ENCODE measurements around the gene TEX22. TPM values are rescaled to one million over a fixed set of nuclear protein-coding genes. Genes with fewer than 3 reads are reported as not detected.

TEX22 gene
- total and polyA plus RNA-seq, 2 donors (not counting 1 experiment from before 2014, with no cell fraction given): 0.05 to 0.33 TPM

GRCh38 chr14:105363847-105364708 is 34.3 kb upstream of the TEX22 start:
- H3K27ac ChIP-seq (ENCODE audit: insufficient read depth, low read length): no peak overlapping the region
- no peak overlapping the region for H2AFZ ChIP-seq (ENCODE audit: low read length)
- H3K4me1 ChIP-seq (ENCODE audit: control insufficient read depth, extremely low read depth, insufficient read depth, low read length): peaks cover 2% of the 10 kb centered on the region
- peak; percentile 39 to 73 for DNase-seq (ENCODE audit: low read depth in 2 of 2)
- H3K79me2 ChIP-seq (ENCODE audit: control insufficient read depth, insufficient read depth, low read length): no peaks in the 10 kb centered on the region
- peaks cover 5% of the 10 kb centered on the region for H3K36me3 ChIP-seq (ENCODE audit: control insufficient read depth, insufficient read depth, low read length)
- peak overlapping the region; percentile 38 for H3K4me2 ChIP-seq (ENCODE audit: extremely low read depth, insufficient read depth, low read length)
- peak overlapping the region in 1 of 4 experiments; percentile 33 for H3K4me3 ChIP-seq (replicated peaks in 1 of 4; ENCODE audit: control extremely low read depth in 1 of 4, insufficient read depth in 1 of 4, low read depth in 3 of 4, low read length in 4 of 4)
- TF ChIP-seq EZH2 (IDR thresholded peaks at IDR 0.05; ENCODE audit: low read length, missing control alignments): no peak
- TF ChIP-seq CTCF (conservative IDR thresholded peaks at IDR 0.05 in 1 of 2, IDR thresholded peaks at IDR 0.05 in 1 of 2; ENCODE audit: low read depth in 1 of 2, low read length in 2 of 2): no peak
- H4K20me1 ChIP-seq (ENCODE audit: control insufficient read depth, extremely low read depth, insufficient read depth, low read length): no peaks in the 10 kb centered on the region
- no peak overlapping the region for H3K9ac ChIP-seq (ENCODE audit: insufficient read depth, low read length)
- H3K9me3 ChIP-seq (ENCODE audit: control insufficient read depth, insufficient read depth, low read depth, low read length): no peaks in the 10 kb centered on the region
- H3K27me3 ChIP-seq (ENCODE audit: control insufficient read depth, insufficient read depth, low read length): no peaks in the 10 kb centered on the region

GRCh38 chr14:105365101-105365500 is 33.2 kb upstream of the TEX22 start:
- Histone ChIP-seq H3K4me2 (ENCODE audit: extremely low read depth, insufficient read depth, low read length) (no peak overlapping the region), H3K9me3 (ENCODE audit: control insufficient read depth, insufficient read depth, low read depth, low read length) (no peaks in the 10 kb centered on the region), H2AFZ (ENCODE audit: low read length) (no peak overlapping the region), H3K4me1 (ENCODE audit: control insufficient read depth, extremely low read depth, insufficient read depth, low read length) (peaks cover 2% of the 10 kb centered on the region), H3K27me3 (ENCODE audit: control insufficient read depth, insufficient read depth, low read length) (no peaks in the 10 kb centered on the region), H3K79me2 (ENCODE audit: control insufficient read depth, insufficient read depth, low read length) (no peaks in the 10 kb centered on the region), H3K9ac (ENCODE audit: insufficient read depth, low read length) (no peak overlapping the region), H3K4me3 (replicated peaks in 1 of 4; ENCODE audit: control extremely low read depth in 1 of 4, insufficient read depth in 1 of 4, low read depth in 3 of 4, low read length in 4 of 4) (no peak overlapping the region), H4K20me1 (ENCODE audit: control insufficient read depth, extremely low read depth, insufficient read depth, low read length) (no peaks in the 10 kb centered on the region), H3K36me3 (ENCODE audit: control insufficient read depth, insufficient read depth, low read length) (peaks cover 5% of the 10 kb centered on the region), H3K27ac (ENCODE audit: insufficient read depth, low read length) (no peak overlapping the region)
- no peak for TF ChIP-seq EZH2 (IDR thresholded peaks at IDR 0.05; ENCODE audit: low read length, missing control alignments)
- TF ChIP-seq CTCF (conservative IDR thresholded peaks at IDR 0.05 in 1 of 2, IDR thresholded peaks at IDR 0.05 in 1 of 2; ENCODE audit: low read depth in 1 of 2, low read length in 2 of 2): no peak
- DNase-seq (ENCODE audit: low read depth in 2 of 2): no peak

GRCh38 chr14:105365681-105366080 is 32.7 kb upstream of the TEX22 start:
- no peak for TF ChIP-seq EZH2 (IDR thresholded peaks at IDR 0.05; ENCODE audit: low read length, missing control alignments)
- no peak for TF ChIP-seq CTCF (conservative IDR thresholded peaks at IDR 0.05 in 1 of 2, IDR thresholded peaks at IDR 0.05 in 1 of 2; ENCODE audit: low read depth in 1 of 2, low read length in 2 of 2)
- no peaks in the 10 kb centered on the region for H3K9me3 ChIP-seq (ENCODE audit: control insufficient read depth, insufficient read depth, low read depth, low read length)
- DNase-seq (ENCODE audit: low read depth in 2 of 2): no peak
- H3K4me2 ChIP-seq (ENCODE audit: extremely low read depth, insufficient read depth, low read length): no peak overlapping the region
- peaks cover 2% of the 10 kb centered on the region for H3K4me1 ChIP-seq (ENCODE audit: control insufficient read depth, extremely low read depth, insufficient read depth, low read length)
- H2AFZ ChIP-seq (ENCODE audit: low read length): no peak overlapping the region
- H3K9ac ChIP-seq (ENCODE audit: insufficient read depth, low read length): no peak overlapping the region
- H3K27me3 ChIP-seq (ENCODE audit: control insufficient read depth, insufficient read depth, low read length): no peaks in the 10 kb centered on the region
- H3K27ac ChIP-seq (ENCODE audit: insufficient read depth, low read length): no peak overlapping the region
- H4K20me1 ChIP-seq (ENCODE audit: control insufficient read depth, extremely low read depth, insufficient read depth, low read length): no peaks in the 10 kb centered on the region
- H3K79me2 ChIP-seq (ENCODE audit: control insufficient read depth, insufficient read depth, low read length): no peaks in the 10 kb centered on the region
- H3K4me3 ChIP-seq (replicated peaks in 1 of 4; ENCODE audit: control extremely low read depth in 1 of 4, insufficient read depth in 1 of 4, low read depth in 3 of 4, low read length in 4 of 4): no peak overlapping the region
- peaks cover 5% of the 10 kb centered on the region for H3K36me3 ChIP-seq (ENCODE audit: control insufficient read depth, insufficient read depth, low read length)

Data from fibroblast of lung (primary cell).